Left ventricle myocardium superior (tissue), 1 donor: ENCODE measurements around the gene SLC50A1. TPM values are rescaled to one million over a fixed set of nuclear protein-coding genes. Genes with fewer than 3 reads are reported as not detected.
"Not testable (repeated sequence)": the region's sequence is repeated elsewhere in the genome, so short reads cannot be mapped to it uniquely, and the experiment has no call there.

ENCODE experiments used
- ATAC-seq: fragments of 200-7000 bp; cut with Tn5 transposase; one replicate; pipeline ENCODE4 v1.9.1; 2020; ENCODE audit warnings: mild to moderate bottlenecking, moderate library complexity
- DNase-seq: peaks from one replicate; pipeline ENCODE4 v3.0.0-alpha.2; 2020
- intact Hi-C: fragments of 100-400 bp; cut with micrococcal nuclease; formaldehyde crosslinking; loops from one replicate; pipeline ENCODE4 v1.11.0; 2022
- total RNA-seq: library from RNA; stranded (reverse); fragmentation: NEBNext Ultra II Directional; extraction: Animal tissue kit (Norgen Biotek cat#: 25700); gene quantifications from one replicate; pipeline ENCODE4 v1.2.1, GENCODE V29; 2021
- donor health status: DM: no; HTN: yes; CAD: no; lungs with severe emphysema.

The SLC50A1 gene
- total RNA-seq, 1 donor from 2014 or later, result 8.8 TPM

- intact Hi-C loops, result no loop called here
- ATAC-seq, result no peak
- no peak for DNase-seq
Measured at GRCh38 chr1:155110826-155111225, 24.8 kb upstream of the SLC50A1 start.

GRCh38 chr1:155113450-155113980, 22.1 kb upstream of the SLC50A1 start:
- DNase-seq (no peak), ATAC-seq (no peak)
- intact Hi-C loops, result no loop called here

- intact Hi-C loops, result no loop called here
- DNase-seq (no peak), ATAC-seq (no peak)
Measured at GRCh38 chr1:155116113-155116764, 19.4 kb upstream of the SLC50A1 start.

- ATAC-seq (no peak), DNase-seq (no peak)
- intact Hi-C loops, result no loop called here
Measured at GRCh38 chr1:155117610-155118009, 18.0 kb upstream of the SLC50A1 start.

- intact Hi-C loops, ATAC-seq, DNase-seq: not testable (repeated sequence)
Measured at GRCh38 chr1:155118090-155118489, 17.6 kb upstream of the SLC50A1 start.

- ATAC-seq (no peak), DNase-seq (no peak)
- intact Hi-C loops, result no loop called here
Measured at GRCh38 chr1:155120253-155120652, 15.4 kb upstream of the SLC50A1 start.

- no peak for ATAC-seq
- DNase-seq, result no peak
- intact Hi-C loops, result no loop called here
Measured at GRCh38 chr1:155121249-155121648, 14.4 kb upstream of the SLC50A1 start.

GRCh38 chr1:155122308-155122707, 13.3 kb upstream of the SLC50A1 start:
- no peak for ATAC-seq
- DNase-seq, result no peak
- intact Hi-C loops, result no loop called here

GRCh38 chr1:155123801-155124200, 11.9 kb upstream of the SLC50A1 start:
- intact Hi-C loops, result no loop called here
- DNase-seq, result no peak
- no peak for ATAC-seq

GRCh38 chr1:155124503-155125463, 10.9 kb upstream of the SLC50A1 start:
- ATAC-seq (no peak), DNase-seq (no peak)
- intact Hi-C loops, result no loop called here

- no peak for ATAC-seq
- DNase-seq, result peak; percentile 36
- intact Hi-C loops, result no loop called here
Measured at GRCh38 chr1:155125511-155125945, 10.1 kb upstream of the SLC50A1 start.

GRCh38 chr1:155125946-155126555, 9.6 kb upstream of the SLC50A1 start:
- intact Hi-C loops, result no loop called here
- ATAC-seq (peak; percentile 7), DNase-seq (peak; percentile 74)

GRCh38 chr1:155126556-155127104, 9.0 kb upstream of the SLC50A1 start:
- DNase-seq (peak; percentile 41), ATAC-seq (peak; percentile 0)
- intact Hi-C loops, result no loop called here

- DNase-seq (peak; percentile 87), ATAC-seq (peak; percentile 71)
- intact Hi-C loops, result no loop called here
Measured at GRCh38 chr1:155127105-155127966, 8.3 kb upstream of the SLC50A1 start, which contains the start of gene EFNA1. Gene EFNA1 (plus strand): TSS chr1:155127876. CDS start chr1:155127978, 102 bp downstream.

GRCh38 chr1:155127967-155128754, 7.5 kb upstream of the SLC50A1 start:
- DNase-seq (no peak), ATAC-seq (no peak)
- intact Hi-C loops, result no loop called here

- ATAC-seq (peak; percentile 18), DNase-seq (peak; percentile 50)
- intact Hi-C loops, result no loop called here
Measured at GRCh38 chr1:155128755-155129473, 6.7 kb upstream of the SLC50A1 start.
